ENCODE results near the gene MRM2. TPM values are rescaled to one million over a fixed set of nuclear protein-coding genes. Genes with fewer than 3 reads are reported as not detected.

MRM2 gene
- total and polyA plus RNA-seq, 10 of the 15 experiments (the other 5 are each of a cell fraction or from before 2014, with no cell fraction given), result 43.2 to 128 (median 71.4) TPM

DNA sequence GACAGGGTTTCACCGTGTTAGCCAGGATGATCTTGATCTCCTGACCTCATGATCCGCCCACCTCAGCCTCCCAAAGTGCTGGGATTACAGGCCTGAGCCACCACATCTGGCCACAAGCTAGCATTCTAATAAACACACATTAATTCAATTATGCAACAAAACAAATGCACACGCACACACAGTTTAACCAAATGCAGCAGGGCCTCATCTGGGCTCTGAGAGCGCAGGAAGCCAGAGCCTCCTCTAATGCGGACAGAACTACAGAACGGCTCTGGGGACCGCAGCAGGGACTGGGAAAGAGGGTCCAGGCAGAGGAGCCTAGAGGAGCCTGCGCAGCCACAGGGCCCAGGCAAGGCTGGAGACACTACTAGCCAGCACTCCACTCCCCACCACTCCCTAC lies 13.1 kb downstream of the MRM2 start (continued):
- TF ChIP-seq NFYB (IDR thresholded peaks at IDR 0.05; ENCODE audit: insufficient read depth, low read depth, low read length), result no peak
- no peak for TF ChIP-seq PAX8 (IDR thresholded peaks at IDR 0.05)
- no peak for TF ChIP-seq SMAD5 (IDR thresholded peaks at IDR 0.05; ENCODE audit: low read depth)
- TF ChIP-seq MEF2B (IDR thresholded peaks at IDR 0.05; ENCODE audit: partially characterized antibody, poor library complexity, severe bottlenecking), result no peak
- TF ChIP-seq, protein P1, sequence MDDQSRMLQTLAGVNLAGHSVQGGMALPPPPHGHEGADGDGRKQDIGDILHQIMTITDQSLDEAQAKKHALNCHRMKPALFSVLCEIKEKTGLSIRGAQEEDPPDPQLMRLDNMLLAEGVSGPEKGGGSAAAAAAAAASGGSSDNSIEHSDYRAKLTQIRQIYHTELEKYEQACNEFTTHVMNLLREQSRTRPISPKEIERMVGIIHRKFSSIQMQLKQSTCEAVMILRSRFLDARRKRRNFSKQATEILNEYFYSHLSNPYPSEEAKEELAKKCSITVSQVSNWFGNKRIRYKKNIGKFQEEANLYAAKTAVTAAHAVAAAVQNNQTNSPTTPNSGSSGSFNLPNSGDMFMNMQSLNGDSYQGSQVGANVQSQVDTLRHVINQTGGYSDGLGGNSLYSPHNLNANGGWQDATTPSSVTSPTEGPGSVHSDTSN (IDR thresholded peaks at IDR 0.05; ENCODE audit: insufficient replicate concordance, low read depth, low read length), result no peak
- TF ChIP-seq TAF1 (IDR thresholded peaks at IDR 0.05; ENCODE audit: borderline replicate concordance, low read depth, low read length), result no peak
- TF ChIP-seq SP1 (IDR thresholded peaks at IDR 0.05; ENCODE audit: low read depth, low read length), result no peak
- TF ChIP-seq CHD2 (IDR thresholded peaks at IDR 0.05; ENCODE audit: borderline replicate concordance, low read depth, low read length), result no peak

- 95% methylated on average over 15 of the region's 15 CpGs for WGBS (ENCODE audit: insufficient coverage, insufficient replicate concordance, low lambda C conversion rate, missing lambda C conversion rate)
- Histone ChIP-seq H3K27me3 (replicated peaks in 1 of 2; ENCODE audit: control insufficient read depth in 2 of 2, insufficient read depth in 2 of 2, low read length in 1 of 2) (no peaks in the 10 kb centered on the region), H3K27ac (ENCODE audit: control insufficient read depth, insufficient read depth) (no peak overlapping the region), H3K4me3 (no peak overlapping the region), H3K4me1 (ENCODE audit: control insufficient read depth, insufficient read depth, low read length) (no peaks in the 10 kb centered on the region), H3K79me2 (ENCODE audit: control insufficient read depth, insufficient read depth, low read length) (peaks cover 29% of the 10 kb centered on the region), H4K20me1 (ENCODE audit: control insufficient read depth, insufficient read depth) (peaks cover 2% of the 10 kb centered on the region; the same call in 1 of the 2 replicates), H3K9ac (ENCODE audit: control insufficient read depth, insufficient read depth, low read length) (no peak overlapping the region), H3K4me2 (ENCODE audit: control insufficient read depth, insufficient read depth) (no peak overlapping the region), H2AFZ (ENCODE audit: control insufficient read depth, low read depth, low read length) (no peak overlapping the region), H3K9me3 (replicated peaks; ENCODE audit: control insufficient read depth, insufficient read depth, low read length) (no peaks in the 10 kb centered on the region), H3K36me3 (ENCODE audit: control insufficient read depth in 2 of 2, insufficient read depth in 2 of 2, low read length in 1 of 2) (peaks cover 8 to 31% of the 10 kb centered on the region in 2 experiments; a peak in 3 of 4 replicates)
- RAD21 ChIA-PET (ENCODE audit: unreplicated experiment), result no interaction called here
- CTCF ChIA-PET, result no interaction called here
- ATAC-seq, result no peak
- no TSS peak for BruUV-seq (replicated peaks)
- in situ Hi-C loops (cut with MboI), result no loop called here
- TF ChIP-seq HDAC6 (IDR thresholded peaks at IDR 0.05; ENCODE audit: unreplicated experiment), result no peak
- TF ChIP-seq CREM (IDR thresholded peaks at IDR 0.05; ENCODE audit: low read depth), result no peak
- no peak for TF ChIP-seq NR2C1 (IDR thresholded peaks at IDR 0.05)
- TF ChIP-seq BMI1 (IDR thresholded peaks at IDR 0.05; ENCODE audit: borderline replicate concordance), result no peak
- no peak for TF ChIP-seq ATF7 (IDR thresholded peaks at IDR 0.05; ENCODE audit: low read depth)
- no peak for TF ChIP-seq NKRF (conservative IDR thresholded peaks at IDR 0.05)
- no peak for TF ChIP-seq ASH2L (IDR thresholded peaks at IDR 0.05; ENCODE audit: borderline replicate concordance, low read depth)
- SMC1A ChIA-PET (ENCODE audit: uncharacterized antibody, unreplicated experiment), result no interaction called here
- no peak for FAIRE-seq
- intact Hi-C loops (cut with micrococcal nuclease; ENCODE audit: unreplicated experiment), result no loop called here
- DNase-seq (ENCODE audit: low read depth, low spot score), result no peak
- POLR2A ChIA-PET, result interaction anchor here (1.0 kb wide), 1 partner anchor 10 kb away, joined by 3 read pairs; no protein-coding TSS in a partner anchor
Measured at GRCh38 chr7:2227699-2228098, 14.3 kb downstream of the MRM2 start.
